Activated CD8-positive, alpha-beta memory T cell treated with anti-CD3 and anti-CD28 coated beads, Interleukin-2, amount 50 U/mL, for 1 hour (primary cell): Measurements from ENCODE around the gene SYMPK.
"Not testable (repeated sequence)": the region's sequence is repeated elsewhere in the genome, so short reads cannot be mapped to it uniquely, and the experiment has no call there.

Experiments
- DNase-seq: peaks from one replicate; pipeline ENCODE4 v3.0.0-alpha.2; 2020; ENCODE audit errors: extremely low read depth

Gene SYMPK

GRCh38 chr19:45885556-45886426 lies 22.8 kb upstream of the SYMPK start, which contains the start of gene IRF2BP1:
Gene IRF2BP1 (minus strand): TSS chr19:45886141. CDS start chr19:45885774, 367 bp downstream.
- DNase-seq: peak; percentile 64

- DNase-seq: no peak
Observed at GRCh38 chr19:45884682-45885555, 22.0 kb upstream of the SYMPK start.

GRCh38 chr19:45883881-45884681 lies 21.1 kb upstream of the SYMPK start:
- DNase-seq: no peak

GRCh38 chr19:45883586-45883880 lies 20.6 kb upstream of the SYMPK start:
- DNase-seq: no peak

GRCh38 chr19:45882652-45883585 lies 20.0 kb upstream of the SYMPK start:
- DNase-seq: no peak

- DNase-seq: no peak
Observed at GRCh38 chr19:45881909-45882528, 19.1 kb upstream of the SYMPK start.

- no peak for DNase-seq
Observed at GRCh38 chr19:45881082-45881908, 18.3 kb upstream of the SYMPK start.

GRCh38 chr19:45879971-45880370 lies 17.0 kb upstream of the SYMPK start:
- no peak for DNase-seq

GRCh38 chr19:45879055-45879454 lies 16.1 kb upstream of the SYMPK start:
- no peak for DNase-seq

- DNase-seq: no peak
Observed at GRCh38 chr19:45878043-45878794, 15.3 kb upstream of the SYMPK start.

- no peak for DNase-seq
Observed at GRCh38 chr19:45876411-45877197, 13.7 kb upstream of the SYMPK start.

GRCh38 chr19:45876161-45876410 lies 13.1 kb upstream of the SYMPK start:
- no peak for DNase-seq

GRCh38 chr19:45874620-45874966 lies 11.6 kb upstream of the SYMPK start:
- no peak for DNase-seq

GRCh38 chr19:45873219-45873772 lies 10.3 kb upstream of the SYMPK start:
- no peak for DNase-seq

GRCh38 chr19:45872095-45872919 lies 9.4 kb upstream of the SYMPK start:
- DNase-seq: no peak

- no peak for DNase-seq
Observed at GRCh38 chr19:45870798-45871197, 7.9 kb upstream of the SYMPK start.

- DNase-seq: not testable (repeated sequence)
Observed at GRCh38 chr19:45867241-45867640, 4.3 kb upstream of the SYMPK start.
